ENCODE results near the gene MAML2.
A peak's percentile ranks its signal among the peaks of the same experiment; 100 is the strongest.

Gene MAML2

DNA sequence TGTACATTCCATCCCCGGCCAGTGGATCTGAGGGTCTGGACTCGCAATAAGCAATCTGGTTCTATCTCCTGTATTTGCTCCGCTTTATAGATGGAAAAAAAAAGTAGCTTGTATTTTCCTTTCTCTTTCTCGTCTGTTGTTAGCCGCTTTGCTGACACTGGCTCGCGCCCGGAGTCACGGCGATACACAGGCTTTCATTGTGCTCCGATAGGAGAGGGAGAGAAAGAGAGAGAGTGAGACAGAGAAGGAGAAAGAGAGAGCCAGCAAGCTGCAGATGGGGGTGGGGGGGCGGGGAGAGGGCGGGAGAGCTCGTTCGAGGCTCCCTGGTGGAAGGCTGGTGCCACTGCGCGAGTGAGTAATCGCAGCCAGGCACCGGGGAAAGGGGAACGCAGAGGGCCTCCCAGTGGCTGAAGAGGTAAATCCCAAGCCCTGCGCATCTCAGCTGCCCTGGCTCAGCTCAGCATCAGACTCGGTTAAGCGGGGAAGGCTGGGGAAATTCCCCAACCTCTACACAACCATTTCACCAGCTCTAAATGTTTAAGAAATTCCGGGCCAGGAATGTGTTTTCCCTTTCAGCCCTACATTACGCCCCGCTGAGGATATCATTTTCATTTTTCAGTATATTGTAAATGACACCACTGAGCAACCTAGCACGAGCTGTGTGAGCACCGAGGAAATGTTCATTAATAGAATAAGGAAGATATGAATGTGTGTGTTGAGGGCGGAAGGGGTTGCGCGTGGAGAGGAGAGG is at the start of gene MAML2:
TSS of gene MAML2 (minus strand) at position 235 of the 751 bp plus-strand sequence. CDS start 1,300 bp downstream, outside the sequence.
- DNase-seq, result peak; percentile 87

DNA sequence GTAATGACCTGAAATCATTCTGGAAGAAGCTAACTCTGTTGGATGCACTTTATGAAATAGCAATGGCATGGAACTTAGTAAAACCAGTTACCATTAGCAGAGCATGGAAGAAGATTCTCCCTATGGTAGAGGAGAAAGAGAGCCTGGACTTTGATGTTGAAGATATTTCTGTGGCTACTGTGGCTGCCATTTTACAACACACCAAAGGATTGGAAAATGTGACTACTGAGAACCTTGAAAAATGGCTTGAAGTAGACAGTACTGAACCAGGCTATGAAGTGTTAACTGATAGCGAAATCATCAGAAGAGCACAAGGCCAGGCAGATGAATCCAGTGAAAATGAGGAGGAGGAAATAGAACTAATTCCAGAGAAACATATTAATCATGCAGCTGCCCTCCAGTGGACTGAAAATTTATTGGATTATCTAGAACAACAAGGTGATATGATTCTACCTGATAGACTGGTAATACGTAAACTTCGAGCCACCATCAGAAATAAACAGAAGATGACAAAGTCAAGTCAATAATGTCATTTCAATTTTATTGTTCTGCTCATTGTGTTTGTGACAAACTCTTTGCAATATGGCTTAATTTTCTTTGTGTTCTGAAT is 48.8 kb upstream of the MAML2 start:
- no peak for DNase-seq

DNA sequence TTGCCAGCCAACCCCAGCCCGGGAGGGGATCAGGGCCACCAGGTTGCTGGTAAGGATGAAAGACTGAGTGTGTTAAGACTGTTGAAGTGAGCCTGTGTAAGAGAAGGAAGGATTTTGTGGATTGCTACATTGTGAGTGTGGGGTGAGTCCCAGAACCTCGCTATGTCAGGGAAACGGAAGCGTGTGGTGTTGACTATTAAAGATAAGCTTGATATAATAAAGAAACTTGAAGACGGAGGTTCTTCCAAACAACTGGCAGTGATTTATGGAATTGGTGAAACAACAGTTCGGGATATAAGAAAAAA is 47.4 kb upstream of the MAML2 start:
- no peak for DNase-seq

DNA sequence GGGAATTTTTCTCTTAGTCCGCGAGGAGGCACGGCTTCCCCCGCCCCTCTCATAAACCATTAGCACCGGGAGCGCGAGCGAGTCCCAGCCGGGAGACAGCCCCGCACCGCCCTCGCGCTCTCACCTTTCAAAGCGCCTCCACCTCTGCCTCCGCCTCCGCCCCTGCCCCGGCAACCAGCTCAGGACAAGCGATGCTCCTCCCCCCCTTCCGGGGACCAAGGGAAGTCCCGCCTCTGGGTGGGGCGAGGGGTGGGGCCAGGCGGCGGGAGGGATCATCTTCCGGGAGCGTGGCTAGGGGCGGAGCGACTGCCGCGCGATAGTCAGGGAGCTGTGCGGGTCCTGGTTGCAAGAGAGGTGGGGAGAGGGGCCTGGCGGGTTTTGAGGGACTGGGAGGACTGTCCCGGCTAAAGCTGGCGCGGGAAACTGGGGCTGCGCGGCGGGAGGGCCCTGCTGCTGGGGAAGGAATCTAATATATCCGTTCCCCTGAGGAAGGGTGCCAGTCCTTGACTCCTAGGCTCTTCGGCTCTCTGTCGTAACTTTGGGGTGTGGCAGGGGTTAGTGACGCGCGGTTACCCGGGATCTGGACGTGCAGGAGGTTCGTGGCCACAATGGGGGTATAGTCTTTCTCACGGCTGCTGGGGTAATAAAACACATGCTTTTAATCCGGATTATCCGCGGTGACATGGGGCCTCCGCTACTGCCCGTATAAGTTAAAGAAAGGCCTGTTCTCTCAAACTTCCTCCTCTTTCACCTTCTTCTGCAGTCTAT is 46.9 kb upstream of the MAML2 start, which contains the start of the genes CCDC82 and JRKL:
TSS of gene CCDC82 (minus strand) at position 193 of the 768 bp plus-strand sequence. CDS start 5,165 bp downstream, outside the sequence.
TSS of gene JRKL (plus strand) at position 294 of the 768 bp plus-strand sequence. CDS start 637 bp downstream, outside the sequence.
- DNase-seq, result peak; percentile 99

DNA sequence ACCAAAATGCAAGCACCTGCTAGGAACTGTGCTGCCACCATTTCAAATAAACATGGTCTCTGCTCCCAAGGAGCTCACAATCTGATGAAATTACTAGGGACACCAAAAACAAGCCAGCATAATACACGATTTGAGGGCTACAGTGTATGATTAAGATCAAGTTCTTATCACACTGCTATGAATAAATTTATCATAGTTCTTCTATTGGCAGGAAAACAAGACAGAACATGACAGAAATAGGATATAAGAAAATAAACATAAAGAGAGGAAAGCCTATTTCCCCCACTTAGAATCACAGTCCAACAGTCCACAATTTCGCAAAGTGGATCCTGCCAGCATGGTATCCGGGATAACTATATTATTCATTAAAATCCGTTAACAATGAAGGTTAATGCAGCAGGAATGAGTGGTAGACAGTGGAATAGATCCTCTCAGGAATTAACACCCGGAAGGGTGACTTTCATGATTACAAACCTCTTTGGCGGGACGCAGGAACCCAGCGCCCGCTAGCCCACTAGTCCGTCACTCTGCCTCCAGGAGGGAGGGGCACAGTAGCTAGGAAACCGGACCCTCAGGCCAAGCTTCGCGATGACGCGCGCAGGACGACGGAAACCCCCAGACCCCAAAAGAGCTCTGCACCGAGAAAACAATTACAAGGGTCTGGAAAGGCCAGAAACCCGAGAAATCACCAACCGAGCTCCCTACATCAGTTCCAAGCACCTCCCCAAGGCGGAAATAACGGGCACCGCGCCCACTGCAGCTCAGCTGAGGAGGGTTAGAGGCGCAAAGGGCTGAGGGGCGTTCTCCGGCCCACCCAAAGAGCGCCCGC is 46.1 kb upstream of the MAML2 start:
- no peak for DNase-seq

DNA sequence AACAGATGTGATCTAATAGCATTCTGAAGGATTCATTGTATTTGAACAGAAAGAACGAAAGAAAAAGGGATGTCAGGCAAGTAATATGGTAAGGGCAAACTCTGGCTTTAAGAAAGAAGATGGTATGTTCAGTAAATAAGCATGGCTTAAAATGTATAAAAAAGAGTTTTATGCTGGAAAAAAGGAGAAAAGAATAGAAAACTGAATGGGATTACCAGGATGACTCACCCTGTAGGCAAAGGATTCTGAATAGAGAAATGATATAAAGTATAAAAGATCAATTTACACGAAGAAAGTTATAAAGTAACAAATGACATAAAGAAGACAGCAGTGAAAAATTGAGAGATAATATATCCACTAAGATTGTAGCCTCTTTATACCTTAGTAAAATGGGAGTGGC is 42.2 kb upstream of the MAML2 start:
- no peak for DNase-seq

DNA sequence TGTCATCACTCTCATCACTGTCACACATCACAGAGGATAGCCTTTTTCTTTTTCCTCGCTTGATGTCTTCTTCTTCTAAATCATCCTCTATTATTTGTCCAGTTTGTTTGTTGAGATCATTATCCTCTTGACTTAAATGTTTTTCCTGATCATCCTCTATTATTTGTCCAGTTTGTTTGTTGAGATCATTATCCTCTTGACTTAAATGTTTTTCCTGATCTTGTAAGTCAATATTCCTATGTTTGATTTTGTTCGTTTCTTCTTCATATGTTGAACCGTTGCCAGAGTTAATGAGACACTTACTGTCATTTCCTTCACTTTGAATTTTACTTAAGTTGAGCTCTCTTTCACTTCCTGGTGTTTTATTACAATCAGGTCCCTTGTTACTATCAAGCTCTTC is 41.2 kb upstream of the MAML2 start:
- no peak for DNase-seq

DNA sequence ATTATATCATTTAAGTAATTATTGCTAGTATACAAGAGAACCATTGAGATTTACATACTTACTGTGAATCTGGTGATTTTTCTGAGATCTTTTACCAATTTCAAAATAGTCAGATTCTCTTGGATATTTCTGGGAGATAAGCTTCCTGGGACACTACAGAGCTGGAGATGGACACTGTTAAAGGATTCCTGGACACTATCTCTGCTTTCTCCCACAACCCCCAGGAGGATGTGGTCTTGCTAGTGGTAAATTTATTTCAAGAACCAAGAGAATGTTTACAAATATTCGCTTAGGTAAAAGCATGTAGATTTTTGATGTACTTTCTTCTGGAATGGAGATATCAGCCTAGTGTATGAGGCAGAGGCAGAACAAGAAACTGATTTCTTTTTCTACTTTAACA is 33.8 kb upstream of the MAML2 start:
- no peak for DNase-seq

DNA sequence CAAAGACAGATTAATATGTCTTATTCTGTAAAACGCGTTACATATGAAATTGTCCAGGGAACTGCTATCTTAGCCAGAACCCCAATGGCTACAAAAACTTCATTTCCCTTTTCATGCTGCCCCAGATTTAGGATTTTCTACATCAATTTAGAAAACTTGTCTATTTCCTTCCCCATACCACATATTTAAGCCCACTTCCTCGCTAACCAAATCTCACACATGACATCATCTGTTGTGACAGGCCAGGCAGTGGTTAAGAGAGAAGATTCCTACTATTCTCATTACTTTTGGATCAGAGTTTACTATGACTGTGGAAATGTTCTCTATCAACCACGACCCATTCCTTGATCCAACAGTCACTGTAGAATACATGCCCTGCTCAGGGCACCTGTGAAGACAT is 30.8 kb upstream of the MAML2 start:
- no peak for DNase-seq

DNA sequence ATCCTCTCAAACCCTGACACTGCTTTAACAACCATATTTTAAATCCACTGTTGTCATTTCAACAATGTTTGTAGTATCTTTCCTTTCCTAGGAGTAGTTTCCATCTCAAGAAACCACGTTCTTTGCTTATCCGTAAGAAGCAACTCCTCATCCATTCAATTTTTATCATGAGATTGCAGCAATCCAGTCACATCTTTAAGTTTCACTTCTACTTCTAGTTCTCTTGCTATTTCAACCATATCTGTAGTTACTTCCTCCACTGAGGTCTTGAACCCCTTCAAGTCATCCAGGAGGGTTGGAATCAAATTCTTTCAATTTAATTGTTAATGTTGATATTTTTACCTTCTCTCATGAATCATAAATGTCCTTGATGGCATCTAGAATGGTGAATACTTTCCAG is 24.3 kb upstream of the MAML2 start:
- DNase-seq, result no peak

DNA sequence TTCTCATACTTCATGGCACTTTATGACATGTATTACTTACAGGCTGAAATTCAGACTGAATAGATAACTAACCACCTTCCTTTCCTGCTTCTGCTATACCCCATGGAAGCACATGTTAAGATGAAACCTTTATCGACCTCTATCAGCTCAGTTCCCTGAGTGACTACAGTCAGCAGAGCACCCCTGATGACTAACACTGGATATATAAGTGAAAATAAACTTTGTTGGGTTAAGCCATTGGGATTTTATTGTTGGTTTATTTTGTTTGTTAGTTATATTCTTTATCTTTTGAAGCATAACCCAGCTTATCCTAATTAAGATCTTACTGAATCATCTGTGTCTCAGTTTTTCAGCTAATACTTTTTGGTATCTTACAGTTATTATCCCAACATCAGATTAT is 23.0 kb upstream of the MAML2 start:
- DNase-seq, result no peak

DNA sequence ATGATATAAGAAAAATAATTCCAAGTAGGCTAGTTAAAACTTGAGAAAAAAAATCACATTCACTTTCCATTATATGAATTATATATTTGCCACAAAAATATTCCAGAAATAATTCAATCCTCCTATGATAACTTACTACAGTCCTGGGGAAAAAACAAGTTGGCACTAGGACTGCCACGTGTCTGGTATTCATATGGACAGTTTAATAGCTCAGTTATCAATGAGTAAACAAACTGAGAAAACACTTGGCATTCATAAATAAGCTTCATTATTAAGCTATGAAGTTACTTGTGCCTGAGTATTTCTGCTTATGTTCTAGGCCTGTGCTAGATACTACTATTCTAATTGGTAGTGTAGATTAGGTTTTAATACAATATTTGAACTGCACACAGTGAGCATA is 22.5 kb upstream of the MAML2 start:
- no peak for DNase-seq

DNA sequence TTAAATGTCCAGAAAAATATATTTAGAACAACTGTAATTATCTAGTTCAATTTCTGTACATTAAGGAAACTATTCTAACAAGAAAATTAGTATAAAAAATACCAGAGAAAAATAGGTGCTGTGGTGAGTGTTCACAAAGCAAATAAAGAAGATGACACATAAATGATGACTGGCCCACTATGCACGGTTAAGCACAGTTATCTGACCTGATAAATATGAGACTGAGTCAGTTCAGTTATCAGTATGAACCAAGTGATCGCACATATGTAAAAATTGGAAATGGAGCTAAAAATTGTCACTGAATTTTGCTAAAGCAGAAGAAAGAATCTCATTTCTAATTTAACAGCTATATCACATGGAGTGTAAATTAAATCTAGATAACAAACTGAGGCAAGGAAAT is 18.8 kb upstream of the MAML2 start:
- DNase-seq, result no peak

DNA sequence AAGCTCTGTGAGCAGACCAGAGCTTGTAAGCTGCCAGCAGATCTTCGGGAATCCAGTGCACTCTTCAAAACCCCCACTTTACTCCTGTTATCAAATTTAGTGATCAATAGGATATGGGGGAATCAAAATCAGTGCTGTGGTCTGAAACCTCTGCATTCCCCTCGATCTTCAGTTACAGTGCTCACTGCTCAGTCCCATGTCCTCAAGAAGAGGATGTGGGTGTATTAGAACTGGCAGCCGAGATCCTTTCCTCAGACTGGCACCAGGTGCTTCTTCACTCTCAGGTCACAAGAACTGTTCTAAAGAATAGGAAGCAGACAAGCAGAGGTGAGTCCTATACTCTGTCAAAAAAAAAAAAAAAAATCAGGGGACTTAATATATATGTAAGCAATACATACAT is 15.3 kb upstream of the MAML2 start:
- no peak for DNase-seq

DNA sequence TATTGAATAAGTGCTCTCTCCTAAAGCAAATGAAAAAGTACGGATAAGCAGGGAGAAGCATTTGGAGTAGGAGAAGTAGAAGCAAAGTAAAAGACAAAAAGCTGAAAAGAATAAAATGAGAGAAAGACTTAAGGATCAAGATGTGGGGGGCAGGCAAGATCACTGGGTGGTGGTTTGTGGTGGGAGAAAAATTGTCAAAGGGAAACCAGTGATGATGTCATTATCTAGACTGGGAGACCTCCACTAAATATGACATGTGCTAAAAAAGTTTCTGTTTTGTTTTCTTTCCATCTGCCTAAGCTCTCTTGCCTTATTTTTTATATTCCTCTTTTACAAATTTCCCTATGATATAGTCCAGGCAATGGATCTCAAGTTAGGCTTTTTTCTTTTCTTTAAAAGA is 14.8 kb upstream of the MAML2 start:
- DNase-seq, result no peak

DNA sequence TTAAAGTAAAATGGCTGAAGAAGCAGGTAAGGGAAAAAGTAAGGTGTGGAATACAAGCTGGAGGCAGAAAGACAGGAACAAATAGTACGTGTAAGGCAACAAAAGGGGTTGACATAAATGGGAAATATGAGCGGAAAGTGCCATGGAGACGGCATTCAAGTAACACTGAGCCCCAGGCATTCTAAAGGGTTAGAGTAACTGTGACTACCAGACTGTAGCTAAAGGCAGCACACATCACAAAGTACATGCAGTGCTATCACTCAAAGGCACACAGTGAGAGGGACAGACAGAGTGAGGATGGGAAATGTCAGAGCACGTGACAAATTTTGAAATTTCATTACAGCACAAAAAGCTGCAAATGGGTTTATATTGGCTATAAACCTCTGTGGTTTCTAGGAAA is 13.9 kb upstream of the MAML2 start:
- no peak for DNase-seq

DNA sequence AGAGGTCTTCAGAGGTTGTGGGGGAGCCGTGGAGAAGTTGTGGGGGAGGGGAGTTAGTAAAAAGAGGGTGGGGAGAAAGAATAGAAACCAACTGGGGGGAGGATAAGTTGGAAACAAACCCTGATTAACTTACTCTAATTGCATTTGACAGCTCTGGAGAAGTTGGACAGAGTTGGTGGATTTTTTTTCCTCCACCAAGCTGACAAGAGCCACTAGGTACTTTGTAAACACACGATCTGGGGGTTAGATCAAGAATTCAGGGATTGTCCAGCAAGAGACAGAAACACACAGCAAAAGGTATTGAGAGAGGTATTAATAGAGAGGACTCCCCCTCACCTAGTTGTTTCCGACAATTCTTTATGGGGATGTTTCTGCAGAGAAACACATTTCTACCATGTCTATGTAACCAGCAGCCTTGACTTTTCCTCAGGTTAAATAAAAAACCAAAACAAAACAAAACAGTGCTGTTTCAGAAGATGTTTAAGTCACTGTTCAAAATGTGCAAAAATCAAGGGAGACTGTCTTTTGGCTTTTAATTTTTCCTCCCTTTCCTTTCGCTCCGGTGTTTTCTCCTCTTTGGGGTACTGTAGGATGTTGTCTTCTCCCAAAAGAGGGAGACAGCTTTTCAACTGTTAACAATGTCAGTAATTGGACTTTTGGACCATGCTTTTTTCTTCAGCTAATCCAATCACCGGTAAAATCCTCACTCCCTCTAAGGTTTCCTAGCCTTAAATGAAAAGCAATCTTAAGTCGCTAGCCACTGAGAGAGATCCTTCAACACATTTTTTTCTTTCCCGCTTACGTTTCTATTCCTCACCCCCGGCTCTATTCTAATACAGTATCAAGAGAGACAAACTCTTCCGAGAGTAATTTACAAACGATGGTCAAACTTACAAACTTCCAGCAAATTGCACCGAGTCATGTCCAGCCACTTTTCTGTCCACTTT is 708 bp downstream of the MAML2 start:
- DNase-seq, result no peak

DNA sequence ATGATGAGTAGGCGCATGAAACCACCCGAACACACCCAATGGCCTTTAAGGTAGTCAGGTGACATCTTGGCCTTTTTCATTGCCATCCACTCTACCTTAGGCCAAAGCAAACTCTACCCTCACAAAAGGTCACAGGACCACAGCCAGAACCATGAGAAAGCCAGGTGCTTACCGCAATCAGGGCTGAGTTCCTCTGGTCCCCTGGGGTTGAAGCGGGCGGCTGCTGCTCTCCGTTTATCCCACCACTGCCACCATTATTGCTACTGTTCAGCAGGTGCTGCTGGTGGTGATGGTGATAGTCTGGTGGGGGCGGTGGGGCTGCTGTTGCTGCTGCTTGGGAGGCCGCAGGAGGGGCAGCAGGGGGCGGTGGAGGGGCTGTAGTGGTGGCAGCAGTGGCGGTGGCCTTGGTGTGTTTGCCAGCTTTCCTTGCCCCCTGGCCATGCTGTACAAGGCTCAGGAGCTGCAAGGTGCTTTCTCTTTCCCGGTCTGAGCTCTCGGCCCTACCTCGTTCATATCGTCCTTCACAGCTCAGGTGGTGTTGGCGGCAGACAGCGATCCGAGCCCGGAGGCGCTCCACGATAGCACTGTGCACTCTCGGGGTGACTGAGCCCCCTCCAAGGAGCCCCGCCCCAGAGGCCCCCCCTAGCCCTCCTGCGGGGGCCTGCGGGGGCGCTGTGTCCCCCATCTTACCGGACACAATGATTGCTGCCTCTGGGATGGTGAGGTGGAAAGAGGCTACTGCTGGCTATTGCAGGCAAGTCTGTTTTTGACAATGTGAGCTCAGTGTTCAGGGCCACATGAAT is 1.6 kb downstream of the MAML2 start:
- peak; percentile 60 for DNase-seq

DNA sequence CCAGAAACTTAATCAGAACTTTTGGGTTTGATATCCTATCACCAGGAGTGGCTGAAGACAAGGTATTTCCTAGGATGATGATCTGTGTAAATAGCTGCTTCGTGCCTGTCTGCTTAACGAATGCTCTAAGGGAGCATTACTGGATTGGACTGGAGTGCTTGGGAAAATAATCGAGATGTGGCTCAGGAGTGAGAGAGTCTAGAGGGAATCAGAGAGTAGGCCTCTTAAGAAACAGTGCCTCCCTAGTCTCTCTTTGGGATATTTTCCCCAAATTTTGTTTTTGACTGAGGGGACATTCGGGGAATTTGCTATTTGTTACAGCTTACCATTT is 2.5 kb downstream of the MAML2 start:
- DNase-seq, result no peak

DNA sequence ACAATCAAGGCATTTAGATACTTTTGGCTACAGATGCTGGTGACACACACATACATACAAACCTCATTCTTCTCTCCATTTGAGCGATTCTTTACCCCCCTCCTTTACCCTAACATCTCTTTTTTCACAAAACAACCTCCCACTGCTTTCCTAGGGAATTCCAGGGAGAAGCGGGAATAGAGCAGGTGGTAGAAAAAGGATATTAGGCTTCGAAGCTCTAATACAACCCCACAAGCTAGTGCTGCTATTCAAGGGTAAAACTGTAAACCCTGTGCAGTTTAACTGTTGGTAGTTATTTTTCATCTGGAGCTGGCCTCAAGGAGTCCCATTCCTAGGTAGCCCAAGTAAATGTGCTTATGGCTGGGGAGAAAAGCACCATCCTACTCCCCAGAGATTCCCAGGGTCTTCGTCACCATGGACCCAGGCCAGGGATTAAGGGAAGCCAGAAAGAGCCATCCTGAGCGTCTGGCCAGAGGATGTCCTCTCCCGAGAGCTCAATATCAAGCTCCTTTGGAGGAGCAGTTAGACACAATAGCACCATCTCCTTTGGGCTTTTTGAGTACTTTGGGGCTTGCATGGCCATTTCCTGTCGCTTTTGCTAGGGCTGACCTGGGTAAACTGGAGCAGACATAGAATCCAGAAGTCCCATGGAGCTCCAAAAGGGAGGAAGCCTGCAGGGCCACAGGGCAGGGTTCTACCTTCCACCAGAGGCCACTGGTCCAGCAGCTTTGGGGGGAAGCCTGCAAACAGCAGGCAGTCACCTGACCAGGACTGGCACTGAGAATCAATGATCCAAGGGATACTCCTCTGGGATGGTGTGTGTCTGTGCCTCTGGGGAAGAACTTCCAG is 3.1 kb downstream of the MAML2 start:
- DNase-seq, result peak; percentile 8
